Effector memory CD4-positive, alpha-beta T cell (primary cell): Measurements from ENCODE around the gene ISG20.
"Not testable (repeated sequence)": the region's sequence is repeated elsewhere in the genome, so short reads cannot be mapped to it uniquely, and the experiment has no call there.

Experiments
- DNase-seq, 3 donors: peaks; one replicate each; pipeline ENCODE4 v3.0.0-alpha.2; 2020
- H3K27ac ChIP-seq: 2 replicates; pipeline ENCODE4 v1.7.0; 2013; ENCODE audit warnings: mild to moderate bottlenecking, low read length, moderate library complexity; ENCODE audit not compliant: insufficient read depth, poor library complexity, severe bottlenecking
- H3K27me3 ChIP-seq: replicated peaks from 2 replicates; pipeline ENCODE4 v1.7.0; 2013; ENCODE audit warnings: mild to moderate bottlenecking, low read length; ENCODE audit not compliant: insufficient read depth, control insufficient read depth, poor library complexity, severe bottlenecking
- H3K36me3 ChIP-seq: 2 replicates; pipeline ENCODE4 v1.7.0; 2013; ENCODE audit warnings: mild to moderate bottlenecking, low read length, moderate library complexity; ENCODE audit not compliant: control insufficient read depth, insufficient read depth
- H3K4me1 ChIP-seq: 2 replicates; pipeline ENCODE4 v1.7.0; 2013; ENCODE audit warnings: low read length, mild to moderate bottlenecking; ENCODE audit not compliant: control insufficient read depth, insufficient read depth, poor library complexity, severe bottlenecking
- H3K4me3 ChIP-seq: 2 replicates; pipeline ENCODE4 v1.7.0; 2013; ENCODE audit warnings: low read length, low read depth, mild to moderate bottlenecking; ENCODE audit not compliant: insufficient read depth, poor library complexity, severe bottlenecking
- H3K9me3 ChIP-seq: 2 replicates; pipeline ENCODE4 v1.7.0; 2013; ENCODE audit warnings: mild to moderate bottlenecking, low read length, moderate library complexity; ENCODE audit not compliant: control insufficient read depth

ISG20 gene

GRCh38 chr15:88627463-88627862 is 11.4 kb upstream of the ISG20 start:
- peaks cover 33% of the 10 kb centered on the region for H3K36me3 ChIP-seq
- peak overlapping the region; percentile 64 for H3K27ac ChIP-seq
- no peaks in the 10 kb centered on the region for H3K27me3 ChIP-seq
- no peak overlapping the region for H3K4me3 ChIP-seq
- no peaks in the 10 kb centered on the region for H3K9me3 ChIP-seq
- peaks cover 87% of the 10 kb centered on the region for H3K4me1 ChIP-seq
- peak; percentile 59 to 71 (median 69) for DNase-seq

- H3K4me1 ChIP-seq, result peaks cover 82% of the 10 kb centered on the region
These were observed 10.7 kb upstream of the ISG20 start for GRCh38 chr15:88628018-88628654.

GRCh38 chr15:88629071-88629470 is 9.7 kb upstream of the ISG20 start:
- H3K4me3 ChIP-seq, result no peak overlapping the region
- H3K27me3 ChIP-seq, result no peaks in the 10 kb centered on the region
- H3K9me3 ChIP-seq, result no peaks in the 10 kb centered on the region
- peaks cover 33% of the 10 kb centered on the region for H3K36me3 ChIP-seq
- peak overlapping the region; percentile 64 for H3K27ac ChIP-seq
- peaks cover 72% of the 10 kb centered on the region for H3K4me1 ChIP-seq
- DNase-seq, result no peak

More at GRCh38 chr15:88628018-88628654, 10.7 kb upstream of the ISG20 start:
- Histone ChIP-seq H3K9me3 (no peaks in the 10 kb centered on the region), H3K27me3 (no peaks in the 10 kb centered on the region), H3K36me3 (peaks cover 33% of the 10 kb centered on the region), H3K27ac (peak overlapping the region; percentile 64), H3K4me3 (no peak overlapping the region)
- DNase-seq, result no peak

GRCh38 chr15:88630141-88630721 is 8.6 kb upstream of the ISG20 start:
- no peaks in the 10 kb centered on the region for H3K9me3 ChIP-seq
- H3K27ac ChIP-seq, result peak overlapping the region; percentile 62
- peak overlapping the region; percentile 6 for H3K4me3 ChIP-seq
- no peaks in the 10 kb centered on the region for H3K27me3 ChIP-seq
- H3K4me1 ChIP-seq, result peaks cover 68% of the 10 kb centered on the region
- peak in 1 of 3 donors; percentile 32 for DNase-seq
- H3K36me3 ChIP-seq, result peaks cover 33% of the 10 kb centered on the region

GRCh38 chr15:88630798-88631463 is 7.9 kb upstream of the ISG20 start:
- peaks cover 68% of the 10 kb centered on the region for H3K4me1 ChIP-seq

GRCh38 chr15:88631464-88632028 is 7.3 kb upstream of the ISG20 start:
- peak overlapping the region; percentile 62 for H3K27ac ChIP-seq

More at GRCh38 chr15:88630798-88631463, 7.9 kb upstream of the ISG20 start:
- H3K27me3 ChIP-seq, result no peaks in the 10 kb centered on the region
- H3K27ac ChIP-seq, result peak overlapping the region; percentile 62
- H3K36me3 ChIP-seq, result peaks cover 33% of the 10 kb centered on the region
- no peaks in the 10 kb centered on the region for H3K9me3 ChIP-seq
- DNase-seq, result no peak
- no peak overlapping the region for H3K4me3 ChIP-seq

GRCh38 chr15:88632797-88633196 is 6.0 kb upstream of the ISG20 start:
- not testable (repeated sequence) for H3K27me3 ChIP-seq, H3K27ac ChIP-seq, H3K4me3 ChIP-seq, H3K9me3 ChIP-seq, DNase-seq
- Histone ChIP-seq H3K36me3 (peaks cover 33% of the 10 kb centered on the region), H3K4me1 (peaks cover 69% of the 10 kb centered on the region)

More at GRCh38 chr15:88631464-88632028, 7.3 kb upstream of the ISG20 start:
- DNase-seq, result no peak
- Histone ChIP-seq H3K4me3 (no peak overlapping the region), H3K9me3 (no peaks in the 10 kb centered on the region), H3K4me1 (peaks cover 68% of the 10 kb centered on the region), H3K36me3 (peaks cover 33% of the 10 kb centered on the region), H3K27me3 (no peaks in the 10 kb centered on the region)

GRCh38 chr15:88634449-88634848 is 4.4 kb upstream of the ISG20 start:
- Histone ChIP-seq H3K36me3 (peaks cover 24% of the 10 kb centered on the region), H3K27me3 (no peaks in the 10 kb centered on the region), H3K9me3 (no peaks in the 10 kb centered on the region), H3K27ac (peak overlapping the region; percentile 98), H3K4me3 (no peak overlapping the region), H3K4me1 (peaks cover 63% of the 10 kb centered on the region)
- DNase-seq, result no peak

- H3K9me3 ChIP-seq, result no peaks in the 10 kb centered on the region
- peak overlapping the region; percentile 45 for H3K4me3 ChIP-seq
- peaks cover 15% of the 10 kb centered on the region for H3K36me3 ChIP-seq
- H3K4me1 ChIP-seq, result peaks cover 62% of the 10 kb centered on the region
- H3K27me3 ChIP-seq, result no peaks in the 10 kb centered on the region
- DNase-seq, result peak in 1 of 3 donors; percentile 29
- peak overlapping the region; percentile 98 for H3K27ac ChIP-seq
These were observed 3.5 kb upstream of the ISG20 start for GRCh38 chr15:88635318-88635717.

GRCh38 chr15:88636050-88636449 is 2.8 kb upstream of the ISG20 start:
- no peaks in the 10 kb centered on the region for H3K27me3 ChIP-seq
- peak; percentile 75 to 79 (median 75) for DNase-seq
- peak overlapping the region; percentile 98 for H3K27ac ChIP-seq
- peaks cover 62% of the 10 kb centered on the region for H3K4me1 ChIP-seq
- H3K36me3 ChIP-seq, result peaks cover 8% of the 10 kb centered on the region
- H3K4me3 ChIP-seq, result peak overlapping the region; percentile 45
- no peaks in the 10 kb centered on the region for H3K9me3 ChIP-seq
